Glomerular endothelial cell (primary cell): ENCODE results near the gene OTOP3. TPM values are rescaled to one million over a fixed set of nuclear protein-coding genes. Genes with fewer than 3 reads are reported as not detected.
"Not testable (repeated sequence)": the region's sequence is repeated elsewhere in the genome, so short reads cannot be mapped to it uniquely, and the experiment has no call there.

Experiments used
- DNase-seq: peaks from one replicate; pipeline ENCODE4 v3.0.0-alpha.2; 2011; ENCODE audit warnings: low read depth, low spot score; ENCODE audit errors: extremely low read depth
- total RNA-seq: library from RNA; depleted of rRNA; stranded (reverse); fragments of >200 nt; gene quantifications from 2 replicates; pipeline ENCODE4 v1.2.3, GENCODE V29; 2015

Gene OTOP3, protein sequence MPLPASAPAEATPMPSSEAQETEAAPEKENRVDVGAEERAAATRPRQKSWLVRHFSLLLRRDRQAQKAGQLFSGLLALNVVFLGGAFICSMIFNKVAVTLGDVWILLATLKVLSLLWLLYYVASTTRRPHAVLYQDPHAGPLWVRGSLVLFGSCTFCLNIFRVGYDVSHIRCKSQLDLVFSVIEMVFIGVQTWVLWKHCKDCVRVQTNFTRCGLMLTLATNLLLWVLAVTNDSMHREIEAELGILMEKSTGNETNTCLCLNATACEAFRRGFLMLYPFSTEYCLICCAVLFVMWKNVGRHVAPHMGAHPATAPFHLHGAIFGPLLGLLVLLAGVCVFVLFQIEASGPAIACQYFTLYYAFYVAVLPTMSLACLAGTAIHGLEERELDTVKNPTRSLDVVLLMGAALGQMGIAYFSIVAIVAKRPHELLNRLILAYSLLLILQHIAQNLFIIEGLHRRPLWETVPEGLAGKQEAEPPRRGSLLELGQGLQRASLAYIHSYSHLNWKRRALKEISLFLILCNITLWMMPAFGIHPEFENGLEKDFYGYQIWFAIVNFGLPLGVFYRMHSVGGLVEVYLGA
- total RNA-seq = not detected in 2 replicates

DNA sequence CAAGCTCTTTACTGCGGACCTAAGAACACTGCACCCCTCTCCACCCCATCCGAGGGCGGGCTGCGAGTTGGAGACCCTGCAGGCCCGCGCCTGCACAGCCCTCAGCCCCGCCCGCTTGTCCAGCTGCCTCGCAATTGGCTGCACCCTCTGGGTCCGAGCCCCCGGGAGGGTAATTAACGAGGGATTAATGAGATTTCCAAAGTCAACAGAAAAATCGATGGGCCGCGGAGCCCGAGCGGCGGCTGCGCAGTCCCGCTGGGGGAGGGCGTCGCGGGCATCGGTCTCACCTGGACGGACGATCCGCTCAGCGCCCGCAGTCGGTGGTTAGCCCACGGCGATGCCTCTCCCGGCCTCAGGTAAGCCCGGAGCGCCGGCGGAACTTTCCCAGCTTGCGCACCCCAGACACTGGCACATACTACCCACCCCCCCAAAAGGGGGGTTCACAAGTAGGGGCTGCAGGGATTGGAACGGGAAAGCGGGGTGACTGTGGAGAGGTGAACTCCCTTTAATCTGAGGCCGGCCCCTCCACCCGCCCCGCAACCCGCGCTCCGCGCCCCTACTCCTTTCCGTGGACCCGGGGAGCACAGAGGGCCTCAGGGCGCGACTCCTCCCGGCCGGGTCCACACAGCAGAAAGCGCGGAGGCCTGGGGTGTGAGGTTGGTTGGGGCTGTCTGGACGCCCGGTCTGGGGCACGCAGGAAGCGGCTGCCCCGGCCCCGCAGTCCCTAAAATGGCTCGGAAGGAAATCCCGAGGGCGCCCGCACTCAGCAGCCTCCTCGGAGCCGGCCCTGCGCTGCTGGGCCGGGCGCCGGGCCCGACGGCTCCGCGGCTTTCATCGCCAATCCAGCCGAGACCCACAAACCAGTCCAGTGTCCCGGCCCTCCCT is at the start of gene OTOP3:
OTOP3 (plus strand) TSS at position 314 of the 885 bp plus-strand sequence; CDS start at position 338, 24 bp downstream.
- DNase-seq = no peak

GRCh38 chr17:74888469-74888868 is 47.2 kb upstream of the OTOP3 start:
- DNase-seq = no peak

DNA sequence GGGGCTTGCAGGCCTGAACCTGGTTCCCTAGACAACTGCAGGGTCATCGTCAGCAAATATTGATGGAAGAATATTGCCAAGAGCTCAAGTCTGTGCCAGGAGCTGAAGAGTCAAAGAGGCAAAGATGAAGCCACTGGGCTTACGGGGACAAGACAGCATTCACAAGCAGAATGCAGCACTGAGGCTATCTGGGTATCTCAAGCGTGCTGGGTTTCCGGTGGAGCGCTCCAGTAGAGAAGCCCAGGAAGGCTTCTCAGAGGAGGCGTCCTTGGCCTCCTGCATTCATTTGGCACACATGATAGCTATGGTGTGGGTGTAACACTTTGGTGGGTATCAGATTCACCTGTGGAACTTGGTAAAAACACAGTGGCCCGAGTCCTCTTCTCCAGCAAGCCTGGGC is 45.1 kb upstream of the OTOP3 start:
- DNase-seq = no peak

DNA sequence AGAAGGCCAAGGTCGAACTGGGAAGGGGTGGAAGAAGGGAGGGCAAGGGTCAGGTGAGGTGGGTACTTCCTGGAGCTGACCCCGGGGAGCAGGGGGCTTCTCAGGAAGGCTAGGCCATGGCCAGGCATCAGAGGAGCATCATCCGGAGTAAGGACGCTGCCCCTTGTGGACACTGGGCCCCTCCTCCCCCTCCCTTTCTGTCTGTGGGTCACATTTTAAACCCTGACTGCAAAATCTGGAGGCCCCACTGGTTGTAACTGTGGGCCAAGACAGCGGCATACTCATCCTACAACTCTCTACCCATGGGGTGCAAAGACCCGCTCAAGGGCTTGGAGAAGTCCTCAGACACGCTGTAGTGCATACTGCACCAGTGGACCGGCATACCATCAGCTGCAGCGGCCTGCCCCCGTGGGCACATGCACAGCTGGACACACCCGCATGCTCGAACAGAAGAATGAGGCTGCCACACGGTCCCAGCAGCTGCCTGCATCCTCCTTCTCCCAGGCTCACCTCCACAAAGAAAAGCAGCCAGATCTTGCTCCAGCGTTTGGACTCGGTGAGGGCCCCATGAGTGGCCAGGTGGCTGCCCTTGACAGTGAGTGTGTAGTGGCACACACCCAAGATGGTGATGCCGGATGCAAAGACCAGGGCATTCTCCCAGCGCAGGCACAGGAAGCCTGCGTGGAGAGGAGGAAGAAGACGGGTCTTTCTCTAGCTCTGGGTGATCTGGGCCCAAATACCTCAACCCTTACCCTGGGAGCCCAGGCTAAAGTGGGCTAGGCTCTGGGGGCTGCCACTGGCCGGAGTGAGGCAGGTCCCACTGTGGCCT is 43.5 kb upstream of the OTOP3 start:
- no peak for DNase-seq

DNA sequence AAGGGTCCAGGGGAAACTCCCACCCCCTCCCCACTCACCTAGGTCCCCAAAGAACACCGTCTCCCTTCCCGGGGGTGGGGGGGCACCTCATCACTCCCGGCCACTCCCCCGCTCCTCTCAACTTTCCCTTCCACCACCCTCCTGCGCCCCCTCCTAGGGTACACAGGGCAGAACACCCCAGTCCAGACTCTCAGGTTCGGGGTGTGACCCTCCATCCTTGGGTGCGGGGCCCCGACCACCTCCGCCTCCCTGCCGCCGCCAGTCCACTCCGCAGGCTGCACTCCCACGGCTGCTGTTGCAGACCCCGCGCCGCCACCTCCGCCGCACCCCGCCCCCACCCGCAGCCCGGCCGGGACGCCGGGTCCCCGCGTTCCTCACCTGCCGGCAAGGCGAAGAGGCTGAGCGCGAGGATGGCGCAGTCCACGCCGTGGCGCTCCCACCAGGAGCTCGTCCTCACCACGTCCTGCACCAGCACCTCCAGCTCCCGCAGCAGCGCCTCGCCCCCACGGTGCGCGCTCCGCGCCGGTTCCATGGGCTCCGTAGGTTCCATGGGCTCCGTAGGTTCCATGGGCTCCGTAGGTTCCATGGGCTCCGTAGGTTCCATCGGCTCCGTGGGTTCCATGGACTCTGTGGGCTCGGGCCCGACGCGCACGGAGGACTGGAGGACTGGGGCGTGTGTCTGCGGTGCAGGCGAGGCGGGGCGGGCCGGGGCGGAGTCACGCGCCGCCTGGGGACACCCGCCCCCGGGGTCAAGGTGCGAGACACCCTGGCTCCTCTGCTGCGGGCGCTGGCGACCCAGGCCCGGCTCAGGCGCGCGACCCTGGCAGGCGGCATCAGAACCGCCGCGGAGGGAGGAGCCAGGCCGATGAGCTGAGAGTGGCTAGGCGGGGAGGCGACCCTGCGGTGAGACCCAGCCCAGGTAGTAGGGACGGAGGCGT is 42.5 kb upstream of the OTOP3 start, which contains the start of gene FADS6:
FADS6 (minus strand) TSS at position 660 of the 938 bp plus-strand sequence; CDS start at position 622, 38 bp downstream.
- no peak for DNase-seq

DNA sequence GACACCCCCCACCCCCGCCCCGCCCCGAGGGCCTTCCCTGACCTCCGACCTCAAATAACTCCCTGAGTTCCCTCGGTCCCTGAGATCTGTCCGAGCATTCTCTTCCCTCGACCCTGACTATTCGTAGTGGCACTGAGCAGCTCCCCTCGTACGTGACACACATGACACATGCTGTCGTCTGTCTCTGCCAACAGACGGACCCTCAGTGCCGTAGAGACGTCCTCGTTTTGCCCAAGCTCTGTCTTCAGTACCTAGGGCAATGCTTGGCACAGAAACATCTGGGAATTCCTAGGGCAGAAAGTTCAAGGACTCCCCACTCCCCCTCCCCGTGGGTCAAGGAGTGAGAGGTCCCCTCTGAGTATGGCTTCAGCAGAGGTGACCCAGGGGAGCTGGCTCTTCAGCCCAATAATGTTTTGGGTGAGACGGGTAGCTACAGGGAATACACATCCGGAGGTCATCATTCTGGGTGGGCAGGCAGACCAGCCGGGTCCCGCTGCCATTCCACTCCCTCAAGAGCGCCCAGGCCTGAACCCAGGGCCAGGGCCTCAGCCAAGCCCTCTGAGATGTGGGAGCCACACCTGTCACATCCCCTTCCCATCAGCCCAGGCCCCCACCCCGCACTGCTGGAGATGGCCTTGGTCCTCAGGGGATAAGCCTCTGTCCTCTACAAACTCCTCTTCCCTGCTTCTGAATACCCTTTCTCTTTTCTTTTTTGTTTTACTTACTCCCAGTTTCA is 41.6 kb upstream of the OTOP3 start:
- DNase-seq = no peak

- DNase-seq = no peak
Observed at GRCh38 chr17:74898376-74898946, 37.2 kb upstream of the OTOP3 start.

- no peak for DNase-seq
Observed at GRCh38 chr17:74900208-74900607, 35.5 kb upstream of the OTOP3 start.

DNA sequence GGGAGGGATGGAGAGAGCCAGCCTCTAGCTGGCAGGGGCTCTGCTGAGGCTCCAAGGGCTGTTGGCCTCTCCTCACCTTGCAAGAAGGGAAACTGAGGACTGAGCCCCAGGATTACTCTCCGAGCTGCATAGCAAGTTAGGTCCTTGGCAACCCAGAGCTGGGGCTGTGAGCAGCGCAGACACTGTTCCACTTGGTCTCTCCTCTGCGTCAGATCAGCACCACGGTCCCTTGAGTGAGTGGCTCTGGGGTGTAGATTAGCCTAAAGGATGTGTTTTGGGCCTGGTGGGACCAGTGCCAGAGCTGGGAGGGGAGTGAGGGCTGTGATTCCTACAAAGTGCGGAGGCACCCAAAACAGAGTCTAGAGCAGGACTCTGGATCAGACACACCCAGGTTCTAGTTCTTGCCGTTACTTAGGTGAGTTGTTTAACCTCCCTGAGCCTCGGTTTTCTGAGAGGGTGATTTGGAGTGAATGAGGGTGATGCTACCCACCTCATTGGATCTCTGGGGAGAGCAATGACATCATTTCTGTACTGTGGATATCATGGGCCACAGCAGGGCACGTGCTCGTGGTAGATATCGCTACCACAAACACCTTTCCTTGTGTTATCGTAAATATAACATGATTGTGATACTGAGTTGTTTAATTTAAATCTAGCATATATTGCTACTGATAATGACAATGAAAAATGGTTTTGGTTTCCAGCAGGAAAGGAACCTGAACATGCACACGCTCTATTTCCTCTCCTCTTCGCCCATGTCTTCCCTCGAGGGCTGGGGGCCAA is 34.2 kb upstream of the OTOP3 start:
- no peak for DNase-seq

GRCh38 chr17:74903034-74903433 is 32.7 kb upstream of the OTOP3 start:
- no peak for DNase-seq

- DNase-seq = no peak
Observed at GRCh38 chr17:74903671-74904070, 32.0 kb upstream of the OTOP3 start.

DNA sequence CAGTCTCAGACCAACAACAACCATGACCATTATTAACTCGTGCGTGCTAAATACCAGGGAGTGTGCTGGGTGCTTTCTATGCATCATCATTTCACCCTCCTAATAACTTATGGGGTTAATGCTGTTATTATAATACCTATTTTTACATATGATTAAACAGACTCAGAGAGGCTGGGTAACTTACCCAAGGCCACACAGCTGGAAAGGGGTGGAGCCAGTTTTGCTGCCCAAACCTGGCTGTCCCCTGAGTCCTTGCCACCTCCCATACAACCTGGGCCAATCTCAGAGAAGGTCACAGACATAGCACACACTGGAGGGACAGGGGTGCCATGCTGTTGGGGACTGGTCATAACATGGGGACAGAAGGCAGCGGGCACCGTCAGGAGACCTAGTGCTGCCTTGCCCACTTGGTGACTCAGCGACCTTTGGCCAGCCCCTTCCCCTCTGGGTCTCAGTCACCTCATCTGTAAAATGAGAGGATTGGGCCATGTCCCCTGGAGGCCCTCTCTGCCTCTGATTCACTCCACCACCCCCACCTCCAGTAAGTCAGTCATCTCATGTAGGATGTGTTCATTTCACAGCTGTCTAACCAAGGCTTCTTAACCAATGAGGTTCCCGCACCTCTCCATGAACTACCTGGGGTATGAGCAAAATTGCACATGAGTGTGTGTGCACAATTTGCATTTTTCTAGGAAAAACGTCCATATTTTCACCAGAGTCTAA is 30.9 kb upstream of the OTOP3 start:
- no peak for DNase-seq

DNA sequence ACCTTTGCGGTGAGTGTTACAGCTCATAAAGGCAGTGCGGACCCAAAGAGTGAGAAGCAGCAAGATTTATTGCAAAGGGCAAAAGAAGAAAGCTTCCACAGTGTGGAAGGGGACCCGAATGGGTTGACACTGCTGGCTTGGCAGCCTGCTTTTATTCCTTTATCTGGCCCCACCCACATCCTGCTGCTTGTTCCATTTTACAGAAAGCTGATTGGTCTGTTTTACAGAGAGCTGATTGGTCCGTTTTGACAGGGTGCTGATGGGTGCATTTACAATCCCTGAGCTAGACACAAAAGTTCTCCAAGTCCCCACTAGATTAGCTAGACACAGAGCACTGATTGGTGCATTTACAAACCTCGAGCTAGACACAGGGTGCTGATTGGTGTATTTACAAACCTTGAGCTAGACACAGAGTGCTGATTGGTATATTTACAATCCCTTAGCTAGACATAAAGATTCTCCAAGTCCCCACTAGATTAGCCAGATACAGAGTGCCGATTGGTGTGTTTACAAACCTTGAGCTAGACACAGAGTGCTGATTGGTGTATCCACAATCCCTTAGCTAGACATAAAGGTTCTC is 29.4 kb upstream of the OTOP3 start:
- not testable (repeated sequence) for DNase-seq

DNA sequence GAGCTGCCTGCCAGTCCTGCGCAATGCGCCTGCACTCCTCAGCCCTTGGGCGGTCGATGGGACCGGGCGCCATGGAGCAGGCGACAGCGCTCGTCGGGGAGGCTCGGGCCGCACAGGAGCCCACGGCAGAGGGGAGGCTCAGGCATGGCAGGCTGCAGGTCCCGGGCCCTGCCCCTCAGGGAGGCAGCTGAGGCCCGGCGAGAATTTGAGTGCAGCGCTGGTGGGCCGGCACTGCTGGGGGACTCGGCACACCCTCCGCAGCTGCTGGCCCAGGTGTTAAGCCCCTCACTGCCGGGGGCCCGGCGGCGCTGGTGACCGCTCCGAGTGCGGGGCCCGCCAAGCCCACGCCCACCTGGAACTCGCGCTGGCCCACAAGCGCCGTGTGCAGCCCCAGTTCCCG is 28.7 kb upstream of the OTOP3 start:
- no peak for DNase-seq

- DNase-seq = not testable (repeated sequence)
Observed at GRCh38 chr17:74909097-74909496, 26.6 kb upstream of the OTOP3 start.

GRCh38 chr17:74911423-74911822 is 24.3 kb upstream of the OTOP3 start:
- DNase-seq = not testable (repeated sequence)
